Superior temporal gyrus (tissue), 1 donor: ENCODE measurements around the gene LY86.

Experiments
- DNase-seq: peaks from one replicate; pipeline ENCODE4 v3.0.0-alpha.2; 2016; ENCODE audit errors: extremely low spot score

Gene LY86

DNA sequence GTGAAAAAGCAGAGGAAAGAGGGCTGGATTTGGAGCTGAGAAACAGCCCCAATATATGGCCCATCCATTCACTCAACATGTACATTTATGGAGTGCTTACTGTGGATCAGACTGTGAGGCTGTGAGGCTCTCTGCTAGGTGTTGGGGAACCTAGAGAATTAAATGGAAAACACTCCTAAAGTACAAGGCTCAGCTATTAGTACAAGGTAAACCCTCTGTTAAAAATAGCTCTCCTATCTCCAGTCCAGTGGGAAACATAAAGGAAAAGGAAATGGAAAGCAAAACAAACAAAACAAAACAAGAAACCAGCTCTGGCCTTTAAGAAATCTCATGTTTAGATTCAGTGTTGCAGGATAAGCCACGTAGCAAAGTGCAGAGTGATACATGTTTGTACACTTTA is 35.0 kb downstream of the LY86 start:
- no peak for DNase-seq

DNA sequence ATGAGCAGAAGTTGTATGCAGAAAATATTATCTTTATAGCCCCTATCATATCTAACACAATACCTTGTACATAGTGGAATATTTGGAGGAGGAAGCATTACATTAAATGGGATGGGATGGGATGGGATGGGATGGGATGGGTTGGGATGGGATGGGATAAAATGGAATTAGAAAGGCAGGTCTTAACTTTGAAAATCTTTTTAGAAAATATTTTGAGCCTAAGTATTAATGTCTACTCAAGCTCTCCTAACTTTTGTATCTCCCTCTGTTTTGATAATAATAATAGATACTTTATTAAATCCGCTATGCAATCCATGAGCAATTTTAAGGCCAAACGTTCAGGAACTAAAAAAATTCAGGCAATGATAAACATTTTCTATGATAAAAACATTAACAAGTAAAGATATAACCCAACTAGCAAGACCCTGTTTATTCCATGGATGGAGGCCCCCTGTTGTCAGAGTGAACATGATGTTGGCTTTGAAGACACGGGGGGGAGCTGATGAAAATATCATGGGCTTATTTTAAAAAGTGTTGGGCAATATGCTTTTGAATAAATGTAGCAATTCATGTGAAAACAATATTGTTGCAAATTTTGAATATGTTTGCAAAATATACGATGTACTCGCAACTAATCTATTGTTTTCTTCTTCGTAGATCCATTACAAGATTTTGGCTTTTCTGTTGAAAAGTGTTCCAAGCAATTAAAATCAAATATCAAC is 35.9 kb downstream of the LY86 start:
- DNase-seq, result no peak

DNA sequence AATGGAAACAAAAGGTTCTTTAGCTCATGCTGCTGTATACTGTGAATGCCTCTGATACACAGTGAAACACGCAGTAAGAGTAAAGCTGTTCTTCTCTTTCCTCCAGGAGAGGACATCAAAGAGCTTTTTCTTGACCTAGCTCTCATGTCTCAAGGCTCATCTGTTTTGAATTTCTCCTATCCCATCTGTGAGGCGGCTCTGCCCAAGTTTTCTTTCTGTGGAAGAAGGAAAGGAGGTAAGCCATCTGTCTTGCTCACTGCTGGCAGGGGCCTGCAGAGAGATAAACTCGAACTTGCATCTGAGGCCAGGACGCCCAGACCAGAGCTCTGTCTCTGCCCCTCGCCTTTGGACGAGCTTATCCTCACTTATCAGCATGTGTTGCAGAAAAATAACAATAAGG is 37.7 kb downstream of the LY86 start:
- DNase-seq, result no peak

DNA sequence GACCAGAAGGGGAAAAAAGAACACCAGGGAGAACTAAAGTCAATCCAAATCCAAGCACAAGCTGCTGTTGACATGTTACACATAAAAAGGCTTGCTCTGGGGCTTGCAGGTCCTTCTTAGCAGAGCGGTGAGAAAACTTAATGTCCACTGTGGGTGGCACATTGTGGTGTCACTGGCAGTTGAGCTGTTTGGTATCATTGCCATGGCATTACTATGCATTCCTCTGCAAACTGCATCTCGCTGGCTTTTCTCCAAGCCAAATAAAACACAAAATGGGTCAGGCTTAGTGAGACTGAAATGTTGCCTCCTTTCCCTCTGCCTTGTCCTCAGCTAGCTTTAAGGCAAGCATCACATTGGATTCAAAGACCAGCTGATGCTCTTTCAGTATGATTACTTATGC is 40.9 kb downstream of the LY86 start:
- no peak for DNase-seq

DNA sequence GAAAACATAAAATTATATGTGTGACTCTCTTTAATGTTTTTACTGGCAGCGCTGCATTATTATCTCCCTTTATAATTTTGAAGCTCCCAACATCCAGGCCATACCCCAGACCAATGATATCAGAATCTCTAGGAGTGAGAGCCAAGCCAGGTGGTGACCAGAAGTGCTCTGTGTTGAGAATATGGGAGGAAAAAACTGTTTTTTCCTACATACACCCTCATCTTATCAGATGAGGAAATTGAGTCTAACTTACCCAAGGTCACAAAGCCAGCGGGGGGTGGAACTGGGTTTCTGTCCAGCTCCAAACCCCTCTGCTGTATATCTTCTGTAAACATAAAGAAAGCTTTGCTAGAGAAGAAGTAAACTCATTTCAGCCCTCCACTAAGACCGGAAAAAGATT is 42.5 kb downstream of the LY86 start:
- DNase-seq, result no peak

DNA sequence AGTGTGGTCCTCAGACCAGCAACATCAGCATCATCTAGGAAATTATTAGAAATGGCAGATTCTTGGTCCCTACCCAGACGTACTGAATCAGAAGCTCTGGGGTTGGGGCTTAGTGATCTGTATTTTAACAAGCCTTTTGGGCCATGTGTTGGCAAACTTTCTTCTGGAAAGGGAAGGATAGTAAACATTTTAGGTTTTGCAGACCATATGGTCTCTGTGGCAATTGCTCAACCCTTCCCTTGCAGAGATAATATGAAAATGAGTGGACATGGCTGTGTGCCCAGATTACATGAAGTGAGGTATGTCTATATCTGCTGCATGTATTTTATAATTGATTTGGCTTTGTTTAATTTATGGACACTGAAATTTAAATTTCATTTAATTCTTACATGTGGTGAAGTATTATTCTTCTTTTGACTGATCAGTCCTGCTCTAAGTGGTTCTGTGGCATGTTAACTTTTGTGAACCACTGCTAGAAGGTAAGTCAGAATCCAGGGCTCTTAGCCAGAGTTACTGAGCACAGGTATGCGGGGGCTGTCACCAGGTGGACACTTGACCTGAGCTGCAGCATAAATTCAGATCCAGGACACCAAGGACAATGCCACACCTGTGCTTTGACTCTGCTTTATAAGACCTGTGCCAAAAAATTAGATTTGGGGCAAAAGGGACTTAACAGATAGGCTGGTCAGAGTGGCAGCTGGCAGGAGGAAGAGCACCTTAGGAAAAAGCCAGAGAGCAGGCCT is 43.2 kb downstream of the LY86 start:
- no peak for DNase-seq

DNA sequence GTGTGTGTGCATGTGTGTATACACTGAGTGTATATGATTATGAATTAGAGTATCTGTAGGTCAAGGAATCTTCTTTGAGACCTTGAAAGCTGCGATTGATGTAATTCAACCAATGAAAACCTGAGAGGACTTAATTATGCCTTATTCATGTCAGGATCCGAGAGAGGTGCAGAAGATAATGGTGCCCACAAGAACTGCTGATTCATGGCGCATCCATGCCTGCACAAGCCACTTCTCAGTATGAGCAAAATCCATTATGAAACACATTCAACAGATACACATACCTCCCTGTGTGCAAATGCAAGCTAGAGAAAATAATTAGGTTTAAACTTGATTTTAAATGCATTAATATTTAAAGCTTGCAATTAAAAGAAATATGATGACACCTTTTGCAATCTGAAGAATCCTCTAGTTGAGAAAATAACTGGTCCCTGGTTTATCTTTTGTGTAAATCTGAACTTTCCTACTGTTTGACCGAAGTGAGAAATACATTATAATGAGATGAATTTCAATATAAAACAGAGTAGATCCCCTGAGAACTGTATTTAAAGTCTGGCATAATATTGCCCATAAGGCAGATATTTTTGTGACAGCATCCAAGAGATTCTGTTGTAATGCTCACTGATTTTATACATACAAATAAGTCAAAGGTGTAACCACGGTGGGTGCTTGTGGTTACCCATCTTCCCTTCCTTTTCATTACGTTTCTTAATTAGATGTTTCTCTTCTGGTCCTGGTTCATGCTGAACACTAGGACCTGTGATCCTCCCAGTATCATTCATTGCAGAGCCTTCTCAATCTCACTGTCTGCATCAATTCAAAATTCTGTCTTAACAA is 45.6 kb downstream of the LY86 start:
- no peak for DNase-seq

DNA sequence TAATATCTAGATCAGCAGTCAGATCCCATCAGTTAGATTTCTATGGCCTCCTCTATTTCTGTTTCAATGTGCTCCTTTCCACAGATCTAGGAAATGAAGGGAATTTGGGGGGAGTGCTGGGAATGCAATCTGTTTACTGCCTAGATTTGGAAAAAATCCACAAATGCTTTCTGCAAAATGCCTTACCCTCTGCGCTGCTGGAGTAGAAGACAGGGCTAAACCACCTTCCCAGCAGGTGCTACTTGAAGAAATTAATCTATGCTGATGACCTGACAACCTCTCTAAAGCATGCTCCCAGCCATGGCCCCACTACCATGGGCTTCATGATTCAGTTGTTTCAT is 46.2 kb downstream of the LY86 start:
- DNase-seq, result no peak

DNA sequence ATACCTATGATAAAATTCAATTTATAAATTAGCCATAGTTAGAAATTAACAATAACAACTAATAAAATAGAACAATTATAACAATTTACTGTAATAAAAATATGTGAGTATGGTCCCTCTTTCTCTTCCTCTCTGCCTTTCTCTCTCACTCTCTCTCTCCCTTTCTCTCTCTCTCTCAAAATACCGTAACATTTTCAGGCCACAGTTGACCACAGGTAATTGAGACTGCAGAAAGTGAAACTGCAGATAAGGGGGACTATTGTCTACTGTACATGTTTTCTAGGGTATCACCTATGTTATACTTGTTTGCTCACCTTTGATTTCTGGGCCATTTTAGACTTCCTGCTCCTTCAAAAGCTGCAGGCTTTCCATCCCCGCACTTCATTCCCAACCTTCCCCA is 46.8 kb downstream of the LY86 start:
- no peak for DNase-seq

DNA sequence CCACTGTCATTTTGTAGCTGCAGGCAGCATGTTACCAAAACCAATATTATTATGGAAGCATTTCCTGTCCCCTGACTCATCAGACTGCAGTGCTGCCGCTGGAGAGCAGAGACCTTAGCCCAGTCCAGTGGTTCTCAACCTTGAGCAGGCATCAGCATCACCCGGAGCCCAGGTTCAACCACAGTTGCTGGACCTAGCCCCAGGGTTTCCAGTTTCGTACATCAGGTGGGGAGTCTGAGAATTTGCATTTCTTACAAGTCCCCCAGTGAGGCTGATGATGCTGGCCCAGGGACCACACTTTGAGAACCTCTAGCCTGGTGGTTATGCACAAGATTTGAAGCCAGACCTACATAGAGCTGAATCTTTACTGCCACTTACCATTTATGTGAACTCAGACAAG is 47.3 kb downstream of the LY86 start:
- no peak for DNase-seq

DNA sequence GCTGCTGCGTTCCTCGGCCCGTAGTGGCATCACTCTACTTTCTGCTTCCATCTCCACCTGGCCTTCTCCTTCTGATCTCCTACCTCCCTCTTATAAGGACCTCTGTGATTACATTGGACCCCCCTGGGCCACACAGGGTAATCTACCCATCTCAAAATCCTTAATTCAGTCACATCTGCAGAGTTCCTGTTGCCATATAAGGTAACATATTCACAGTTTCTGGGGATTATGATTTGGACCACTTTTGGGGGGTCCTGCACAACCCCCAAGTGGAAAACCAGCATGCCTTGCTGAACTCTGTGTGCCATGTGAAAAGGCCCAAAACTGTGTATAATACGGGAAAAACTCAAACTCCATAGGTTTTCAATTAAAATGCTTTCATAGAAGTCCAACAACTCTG is 51.1 kb downstream of the LY86 start:
- DNase-seq, result no peak

DNA sequence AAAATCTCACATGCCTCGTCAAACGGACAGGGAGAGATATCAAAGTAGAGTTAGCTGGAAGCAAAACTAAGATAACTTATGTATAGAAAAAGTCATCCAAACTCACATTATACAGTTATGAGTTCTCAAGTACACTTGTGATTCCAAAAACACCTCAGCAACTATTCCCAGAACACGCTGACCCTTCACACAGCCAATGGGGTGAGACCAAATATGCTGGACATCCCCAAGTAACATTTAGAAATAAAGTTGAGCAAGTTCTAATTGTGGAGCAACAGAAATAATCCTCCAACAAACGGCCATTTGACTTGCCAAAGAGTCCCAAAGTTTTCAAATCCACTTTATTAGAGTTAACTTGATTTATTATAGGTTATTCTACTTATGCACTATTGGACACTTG is 52.4 kb downstream of the LY86 start:
- no peak for DNase-seq

DNA sequence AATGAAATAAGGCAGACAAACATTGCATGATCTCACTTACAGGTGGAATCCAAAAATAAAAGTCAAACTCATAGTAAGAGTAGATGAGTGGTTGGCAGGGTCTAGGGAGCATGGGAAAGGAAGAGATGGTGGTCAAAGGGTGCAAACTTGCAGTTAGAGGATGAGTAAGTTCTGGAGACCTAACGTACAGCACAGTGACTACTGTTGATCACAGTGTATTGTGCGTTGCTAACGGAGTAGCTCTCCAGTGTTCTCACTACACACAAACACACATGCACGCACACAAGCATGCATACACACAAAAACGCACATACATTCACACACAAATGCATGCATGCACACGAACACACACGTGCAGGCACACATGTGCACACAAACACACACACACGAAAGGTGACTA is 54.9 kb downstream of the LY86 start:
- DNase-seq, result no peak

DNA sequence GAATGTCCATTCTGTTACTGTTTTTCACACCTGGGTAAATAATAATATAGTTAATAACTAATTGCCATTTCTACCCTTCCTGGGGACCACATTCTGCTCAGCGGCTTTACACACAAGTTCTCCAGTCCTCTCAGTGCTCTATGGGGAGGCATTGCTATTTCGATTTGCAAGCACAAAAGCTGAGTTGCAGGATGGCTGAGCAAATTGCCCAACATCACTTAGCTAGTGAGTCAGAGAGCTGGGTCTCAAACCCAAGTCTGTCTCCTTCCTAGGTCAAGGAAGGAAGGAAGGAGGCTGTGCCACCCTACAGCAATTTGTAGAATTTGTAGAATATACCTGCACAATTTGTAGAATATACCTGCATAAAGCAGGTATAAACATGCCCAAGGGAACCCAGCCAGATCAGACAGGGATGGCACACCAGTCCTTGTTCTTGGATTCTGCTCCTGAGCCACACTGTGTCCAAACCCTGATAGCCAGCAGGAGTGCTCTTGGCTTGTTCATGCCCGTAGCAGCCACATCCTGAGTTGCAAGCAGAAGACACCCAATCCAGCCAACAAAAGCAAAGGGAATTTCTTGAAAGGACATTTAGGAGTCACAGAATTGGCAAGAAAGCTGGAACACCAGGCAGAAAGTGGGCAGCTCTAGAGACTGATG is 56.9 kb downstream of the LY86 start:
- DNase-seq, result no peak

DNA sequence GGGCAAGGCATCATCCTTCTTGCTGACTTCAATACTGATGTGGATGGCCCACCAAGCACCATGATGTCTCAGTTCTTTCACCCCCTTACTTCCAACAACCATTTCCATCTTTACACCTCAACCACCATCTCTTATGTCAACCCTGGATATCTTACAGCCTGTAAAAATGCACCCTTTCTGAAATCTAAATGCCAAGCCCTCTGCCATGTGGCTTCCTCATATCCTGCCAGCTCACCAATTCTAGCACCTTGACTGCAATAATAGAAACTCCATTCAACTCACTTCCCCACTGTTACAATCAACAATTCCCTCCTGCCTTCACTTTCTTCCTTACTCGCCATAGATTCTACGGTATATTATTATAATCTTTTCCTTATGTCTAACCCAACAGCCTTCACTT is 57.9 kb downstream of the LY86 start:
- DNase-seq, result no peak

DNA sequence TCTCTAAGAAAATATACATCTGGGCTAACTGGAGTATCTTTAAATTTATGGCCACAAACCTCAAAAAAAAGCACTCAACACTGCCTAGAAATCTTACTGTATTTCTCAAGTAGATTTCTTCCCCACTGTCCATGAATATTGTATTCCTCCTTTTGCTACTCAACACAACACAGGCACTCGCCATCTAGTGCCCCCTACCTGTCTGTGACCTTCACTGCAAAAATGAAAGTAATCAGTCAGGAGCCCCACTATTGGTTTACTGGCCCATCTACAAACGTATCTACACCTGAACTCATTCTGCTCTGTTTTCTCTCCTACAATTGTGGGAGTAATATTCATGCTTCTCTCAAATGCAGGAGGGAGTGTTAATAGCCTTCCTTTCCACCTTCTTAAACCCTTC is 58.3 kb downstream of the LY86 start:
- no peak for DNase-seq

DNA sequence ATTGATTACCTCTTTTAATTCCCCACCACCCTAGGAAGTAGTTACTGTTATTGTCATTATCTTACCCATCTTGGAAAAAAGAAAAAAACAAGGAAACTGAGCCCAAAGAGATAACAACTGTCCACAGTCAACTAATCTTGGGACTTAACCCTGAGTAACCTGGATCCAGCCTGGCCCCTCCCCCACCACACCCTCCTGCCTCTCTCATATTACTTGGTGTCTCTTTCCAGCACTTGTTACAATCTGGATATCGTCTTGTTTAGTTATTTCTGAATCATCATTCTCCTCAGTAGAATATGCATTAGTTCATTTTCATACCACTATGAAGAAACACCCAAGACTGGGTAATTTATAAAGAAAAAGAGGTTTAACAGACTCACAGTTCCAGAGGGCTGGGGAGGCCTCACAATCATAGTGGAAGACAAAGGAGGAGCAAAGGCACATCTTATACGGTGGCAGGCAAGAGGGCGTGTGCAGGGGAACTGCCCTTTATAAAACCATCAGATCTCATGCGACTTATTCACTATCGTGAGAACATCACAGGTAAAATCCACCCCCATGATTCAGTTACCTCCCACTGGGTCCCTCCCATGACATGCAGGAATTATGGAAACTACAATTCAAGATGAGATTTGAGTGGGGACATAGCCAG is 60.3 kb downstream of the LY86 start:
- DNase-seq, result no peak

DNA sequence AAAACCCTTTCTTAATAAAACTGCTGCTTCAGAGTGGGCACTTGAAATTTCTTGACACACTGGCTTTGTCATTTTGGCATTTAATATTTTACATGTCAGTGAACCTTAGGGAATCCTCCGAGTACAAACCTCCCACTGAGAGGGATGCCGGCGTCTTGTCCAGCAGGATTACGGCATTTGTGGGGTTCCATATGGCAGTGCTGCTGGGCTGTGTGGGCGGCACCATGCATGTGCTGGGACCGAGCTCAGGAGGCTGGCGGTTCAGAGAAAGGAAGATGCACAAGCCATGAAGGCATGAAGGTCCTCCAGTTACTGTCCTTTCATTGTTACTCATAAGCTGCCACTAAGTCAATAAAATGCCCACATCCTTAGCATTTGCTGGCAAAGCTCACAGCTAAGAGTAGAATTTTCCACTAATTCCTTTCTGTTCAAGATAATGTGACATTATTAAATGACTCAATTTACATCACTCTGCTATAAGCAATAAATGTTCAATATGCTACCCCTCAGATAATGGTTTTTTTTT is 61.4 kb downstream of the LY86 start:
- DNase-seq, result no peak

DNA sequence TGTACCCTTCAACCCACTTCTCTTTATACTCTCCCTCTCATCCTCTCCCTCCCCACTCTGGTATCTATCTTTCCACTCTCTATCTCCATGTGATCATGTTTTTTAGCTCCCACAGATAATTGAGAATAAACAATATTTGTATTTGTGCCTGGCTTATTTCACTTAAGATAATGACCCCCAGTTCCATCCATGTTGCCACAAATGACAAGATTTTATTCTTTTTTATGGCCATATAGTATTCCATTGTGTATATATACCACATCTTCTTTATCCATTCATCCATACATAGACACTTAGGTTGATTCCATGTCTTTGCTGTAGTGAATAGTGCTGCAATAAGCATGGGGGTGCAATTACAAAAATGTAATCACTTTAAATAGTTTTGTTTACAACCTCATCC is 62.3 kb downstream of the LY86 start:
- DNase-seq, result no peak

DNA sequence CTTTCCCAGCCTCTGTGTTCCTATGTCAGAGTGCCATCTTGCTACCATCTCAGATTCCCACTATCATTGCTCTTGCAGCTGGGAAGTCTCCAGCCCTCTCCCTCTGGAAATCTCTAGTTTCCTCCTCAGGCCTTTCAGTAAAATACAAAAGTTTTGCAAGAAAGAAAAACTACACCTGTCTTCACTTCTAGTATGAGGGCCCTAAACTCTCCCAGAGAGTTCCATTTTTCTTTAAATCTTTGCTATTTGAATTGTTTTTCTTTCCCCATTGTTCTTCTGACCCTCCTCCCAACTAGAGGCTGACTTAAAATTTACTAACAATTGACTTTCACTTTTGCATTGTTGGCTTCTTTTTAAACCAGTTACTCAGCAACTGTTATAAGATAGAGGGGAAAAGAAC is 62.8 kb downstream of the LY86 start:
- no peak for DNase-seq

DNA sequence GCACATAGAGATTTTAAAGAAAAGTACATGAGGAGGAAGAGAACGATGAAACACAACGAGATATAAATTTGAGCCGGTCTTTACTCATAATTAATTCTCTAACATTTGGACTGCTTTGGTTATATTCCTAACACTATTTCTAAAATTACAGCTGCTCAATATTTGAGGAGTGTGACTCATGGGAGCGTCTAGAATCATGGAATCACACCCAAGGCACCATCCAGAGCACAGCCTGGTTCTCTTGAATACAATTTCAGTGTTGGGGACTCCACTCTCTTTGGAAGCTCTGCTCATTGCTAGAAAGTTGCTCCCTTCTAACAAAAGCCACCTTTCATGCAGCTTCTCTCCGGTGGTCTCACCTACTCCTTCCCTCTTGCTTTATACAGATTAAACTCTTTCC is 64.4 kb downstream of the LY86 start:
- no peak for DNase-seq
